GM12873 (cell line): ENCODE data around the gene IL1RAP.

Source experiments
- TF ChIP-seq, protein P1 (sequence below): IDR thresholded peaks from 2 replicates; pipeline ENCODE4 v1.5.1; 2012; ENCODE audit warnings: low read depth, mild to moderate bottlenecking, moderate library complexity, low read length, control low read depth; ENCODE audit not compliant: insufficient read depth; ENCODE audit errors: missing control alignments

Gene IL1RAP

DNA sequence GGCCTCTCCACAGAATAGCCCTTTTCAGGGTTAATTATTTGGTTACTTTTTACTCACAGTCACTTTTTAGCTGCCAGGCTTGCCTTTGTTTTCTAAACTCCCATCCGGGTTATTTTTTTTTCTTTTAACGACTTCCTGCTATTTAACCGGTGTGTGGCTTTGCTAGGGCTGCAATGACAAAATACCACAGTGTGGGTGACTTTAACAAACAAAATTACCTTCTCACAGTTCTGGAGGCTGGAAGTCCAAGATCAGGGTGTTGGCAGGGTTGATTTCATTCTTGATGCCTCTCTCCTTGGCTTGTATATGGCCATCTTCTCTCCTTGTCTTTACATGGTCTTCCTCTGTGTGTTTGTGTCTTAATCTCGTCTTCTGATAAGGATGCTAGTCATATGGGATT lies 91.5 kb downstream of the IL1RAP start:
- TF ChIP-seq, protein P1, sequence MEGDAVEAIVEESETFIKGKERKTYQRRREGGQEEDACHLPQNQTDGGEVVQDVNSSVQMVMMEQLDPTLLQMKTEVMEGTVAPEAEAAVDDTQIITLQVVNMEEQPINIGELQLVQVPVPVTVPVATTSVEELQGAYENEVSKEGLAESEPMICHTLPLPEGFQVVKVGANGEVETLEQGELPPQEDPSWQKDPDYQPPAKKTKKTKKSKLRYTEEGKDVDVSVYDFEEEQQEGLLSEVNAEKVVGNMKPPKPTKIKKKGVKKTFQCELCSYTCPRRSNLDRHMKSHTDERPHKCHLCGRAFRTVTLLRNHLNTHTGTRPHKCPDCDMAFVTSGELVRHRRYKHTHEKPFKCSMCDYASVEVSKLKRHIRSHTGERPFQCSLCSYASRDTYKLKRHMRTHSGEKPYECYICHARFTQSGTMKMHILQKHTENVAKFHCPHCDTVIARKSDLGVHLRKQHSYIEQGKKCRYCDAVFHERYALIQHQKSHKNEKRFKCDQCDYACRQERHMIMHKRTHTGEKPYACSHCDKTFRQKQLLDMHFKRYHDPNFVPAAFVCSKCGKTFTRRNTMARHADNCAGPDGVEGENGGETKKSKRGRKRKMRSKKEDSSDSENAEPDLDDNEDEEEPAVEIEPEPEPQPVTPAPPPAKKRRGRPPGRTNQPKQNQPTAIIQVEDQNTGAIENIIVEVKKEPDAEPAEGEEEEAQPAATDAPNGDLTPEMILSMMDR, result no peak

DNA sequence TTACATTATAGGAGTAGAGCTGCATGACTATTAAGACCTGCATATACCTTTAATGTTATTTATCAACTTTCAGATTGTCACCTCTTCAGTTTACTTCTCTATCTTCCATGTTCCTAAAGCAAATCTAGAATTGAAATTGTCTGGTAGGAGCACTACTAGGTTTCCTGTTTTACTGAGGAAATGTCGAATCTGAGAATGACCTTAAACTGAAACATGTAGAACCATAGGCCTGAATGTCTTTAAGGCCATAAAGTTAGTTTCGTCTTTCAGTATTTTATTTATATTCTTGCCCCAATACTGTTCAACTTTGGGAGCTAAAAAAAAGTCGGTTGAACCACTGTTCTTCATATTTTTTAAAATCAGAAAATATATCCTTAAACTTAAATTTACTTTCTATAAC lies 92.7 kb downstream of the IL1RAP start:
- TF ChIP-seq, protein P1, result no peak

DNA sequence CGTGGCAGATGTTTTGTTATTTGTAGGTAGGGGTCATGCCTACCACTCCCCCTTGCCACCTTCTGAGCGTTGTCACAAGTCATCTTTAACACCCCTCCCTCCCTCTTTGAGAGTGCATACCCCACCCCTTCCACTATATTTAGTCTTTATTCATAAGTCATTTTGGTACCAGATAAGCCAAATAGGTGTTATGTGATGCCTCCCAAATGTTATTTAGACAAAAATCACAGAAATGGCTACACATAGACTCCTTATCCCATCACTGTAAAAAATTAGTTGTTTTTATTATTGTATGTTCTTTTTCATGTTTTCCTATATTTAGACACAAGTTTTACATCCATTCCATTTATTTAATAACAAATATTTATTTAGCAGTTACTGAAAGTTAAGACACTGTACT lies 93.1 kb downstream of the IL1RAP start:
- TF ChIP-seq, protein P1, result no peak

DNA sequence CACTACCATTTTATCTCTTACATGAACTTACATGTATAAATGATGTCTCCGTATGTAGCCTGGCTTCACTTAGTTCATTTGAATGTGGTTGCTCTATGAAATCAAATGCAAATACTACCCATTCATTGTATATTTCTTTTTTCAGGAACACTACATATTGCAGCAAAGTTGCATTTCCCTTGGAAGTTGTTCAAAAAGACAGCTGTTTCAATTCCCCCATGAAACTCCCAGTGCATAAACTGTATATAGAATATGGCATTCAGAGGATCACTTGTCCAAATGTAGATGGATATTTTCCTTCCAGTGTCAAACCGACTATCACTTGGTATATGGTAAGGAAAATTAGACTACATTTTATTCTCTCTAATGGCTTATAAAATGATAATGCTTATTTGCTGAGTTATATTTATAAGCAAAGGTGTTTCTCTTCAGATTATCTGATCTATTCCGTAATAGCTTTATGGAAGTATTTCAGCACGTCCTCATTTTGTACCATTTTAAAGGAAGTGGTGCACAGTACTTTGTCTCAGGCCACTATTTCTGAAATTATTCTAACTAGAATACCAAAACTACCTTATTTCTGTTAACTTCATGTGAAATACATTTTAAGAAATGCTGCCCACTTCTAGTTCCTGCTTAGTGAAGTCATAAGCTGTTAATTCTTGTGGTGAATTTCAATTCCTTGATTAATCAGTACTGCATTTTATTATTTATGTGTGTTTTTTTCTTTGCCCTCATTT lies 95.1 kb downstream of the IL1RAP start:
- TF ChIP-seq, protein P1, result no peak

DNA sequence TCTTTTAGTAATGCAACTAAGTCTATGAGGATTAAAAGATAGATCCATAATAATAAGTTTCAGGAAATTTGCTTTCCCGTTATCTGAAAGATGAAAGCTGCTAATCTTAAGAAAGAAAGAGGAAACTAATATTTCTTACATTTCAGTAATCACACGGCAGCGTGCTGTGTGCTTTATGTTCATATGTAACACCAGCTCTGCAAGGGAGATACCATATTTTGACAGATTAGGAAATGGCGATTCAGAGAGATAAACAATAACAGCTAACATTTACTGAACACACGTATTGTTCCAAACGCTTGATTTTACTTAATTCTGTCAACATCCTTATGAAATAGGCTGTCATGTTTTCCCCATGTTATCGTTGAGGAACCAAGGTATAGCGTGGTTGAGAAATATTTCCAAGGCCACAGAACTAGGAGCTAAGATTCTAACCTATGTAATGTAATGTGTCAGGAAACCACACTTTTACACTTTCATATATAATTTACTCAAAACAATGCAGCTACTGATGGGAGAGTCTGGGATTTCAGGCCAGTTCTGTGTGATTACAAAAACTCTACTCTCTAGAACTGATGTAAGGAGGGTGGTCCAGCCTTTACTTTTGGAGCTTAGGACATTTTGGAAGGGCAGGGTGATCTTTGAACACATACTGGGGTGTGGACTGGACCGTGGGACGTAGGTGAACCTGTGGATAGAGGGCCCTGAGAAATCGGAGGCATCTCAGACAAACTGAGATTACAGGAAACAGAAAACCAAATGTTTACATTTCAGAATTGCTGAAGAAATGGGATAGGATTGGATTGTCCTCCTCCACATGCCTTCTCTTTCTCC lies 100.6 kb downstream of the IL1RAP start:
- TF ChIP-seq, protein P1, result no peak

DNA sequence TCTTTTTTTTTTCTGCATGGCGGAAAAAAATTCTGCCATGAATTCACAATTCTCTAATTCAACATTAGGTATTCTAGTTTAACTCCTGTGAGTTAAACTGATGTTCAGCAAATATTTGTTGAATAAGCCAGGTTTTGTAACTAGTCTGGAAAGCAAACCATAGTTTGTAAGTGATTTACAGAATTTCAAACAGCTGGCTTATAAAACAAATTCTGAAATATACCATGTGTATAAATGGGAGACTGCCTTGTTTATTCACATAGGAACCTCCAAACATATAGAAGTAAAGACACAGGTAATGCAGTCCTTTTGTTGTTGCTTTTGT lies 101.1 kb downstream of the IL1RAP start:
- TF ChIP-seq, protein P1, result no peak

DNA sequence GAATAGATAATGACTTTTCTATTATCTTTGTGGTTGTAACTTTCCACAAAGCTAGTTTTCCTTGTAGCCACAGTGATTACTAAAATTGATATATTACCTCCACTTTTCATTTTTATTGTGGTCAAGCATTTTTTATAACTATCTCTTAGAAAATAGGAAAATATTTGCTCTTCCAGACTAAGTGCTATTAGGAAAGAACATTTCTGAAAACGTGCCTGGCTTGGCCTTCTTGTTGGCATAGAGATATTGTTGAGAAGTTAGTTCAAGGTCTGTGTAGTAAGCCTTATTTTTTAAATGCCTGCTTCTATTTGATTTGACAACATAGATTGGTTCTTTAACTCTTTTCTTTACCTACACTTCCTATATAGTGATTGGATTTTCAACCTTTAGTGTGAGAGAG lies 101.7 kb downstream of the IL1RAP start:
- TF ChIP-seq, protein P1, result no peak
